Cardiac fibroblast (primary cell): ENCODE results near the gene KAT7.
"Not testable (repeated sequence)": the region's sequence is repeated elsewhere in the genome, so short reads cannot be mapped to it uniquely, and the experiment has no call there.

Experiments
- DNase-seq, 2 donors: peaks; one replicate each; pipeline versions ENCODE4 v3.0.0 to v3.0.0-alpha.2; 2010; ENCODE audit warnings: low read depth in 2 of 2
- H3K4me3 ChIP-seq, 2 donors: replicated peaks in 1 of 2; 1 replicate in 1 of 2; 2 replicates in 1 of 2; pipeline ENCODE4 v1.5.1; 2011; ENCODE audit warnings: low read depth in 2 of 2, low read length in 2 of 2, mild to moderate bottlenecking in 2 of 2, moderate library complexity in 1 of 2
- TF ChIP-seq, protein P1 (sequence below): IDR thresholded peaks from one replicate; pipeline ENCODE4 v1.5.1; 2011; ENCODE audit warnings: low read depth, mild to moderate bottlenecking, low read length, inconsistent platforms

The KAT7 gene

GRCh38 chr17:49755663-49756283 is 32.7 kb upstream of the KAT7 start:
- TF ChIP-seq, protein P1, sequence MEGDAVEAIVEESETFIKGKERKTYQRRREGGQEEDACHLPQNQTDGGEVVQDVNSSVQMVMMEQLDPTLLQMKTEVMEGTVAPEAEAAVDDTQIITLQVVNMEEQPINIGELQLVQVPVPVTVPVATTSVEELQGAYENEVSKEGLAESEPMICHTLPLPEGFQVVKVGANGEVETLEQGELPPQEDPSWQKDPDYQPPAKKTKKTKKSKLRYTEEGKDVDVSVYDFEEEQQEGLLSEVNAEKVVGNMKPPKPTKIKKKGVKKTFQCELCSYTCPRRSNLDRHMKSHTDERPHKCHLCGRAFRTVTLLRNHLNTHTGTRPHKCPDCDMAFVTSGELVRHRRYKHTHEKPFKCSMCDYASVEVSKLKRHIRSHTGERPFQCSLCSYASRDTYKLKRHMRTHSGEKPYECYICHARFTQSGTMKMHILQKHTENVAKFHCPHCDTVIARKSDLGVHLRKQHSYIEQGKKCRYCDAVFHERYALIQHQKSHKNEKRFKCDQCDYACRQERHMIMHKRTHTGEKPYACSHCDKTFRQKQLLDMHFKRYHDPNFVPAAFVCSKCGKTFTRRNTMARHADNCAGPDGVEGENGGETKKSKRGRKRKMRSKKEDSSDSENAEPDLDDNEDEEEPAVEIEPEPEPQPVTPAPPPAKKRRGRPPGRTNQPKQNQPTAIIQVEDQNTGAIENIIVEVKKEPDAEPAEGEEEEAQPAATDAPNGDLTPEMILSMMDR = no peak
- DNase-seq = no peak
- no peak overlapping the region for H3K4me3 ChIP-seq

DNA sequence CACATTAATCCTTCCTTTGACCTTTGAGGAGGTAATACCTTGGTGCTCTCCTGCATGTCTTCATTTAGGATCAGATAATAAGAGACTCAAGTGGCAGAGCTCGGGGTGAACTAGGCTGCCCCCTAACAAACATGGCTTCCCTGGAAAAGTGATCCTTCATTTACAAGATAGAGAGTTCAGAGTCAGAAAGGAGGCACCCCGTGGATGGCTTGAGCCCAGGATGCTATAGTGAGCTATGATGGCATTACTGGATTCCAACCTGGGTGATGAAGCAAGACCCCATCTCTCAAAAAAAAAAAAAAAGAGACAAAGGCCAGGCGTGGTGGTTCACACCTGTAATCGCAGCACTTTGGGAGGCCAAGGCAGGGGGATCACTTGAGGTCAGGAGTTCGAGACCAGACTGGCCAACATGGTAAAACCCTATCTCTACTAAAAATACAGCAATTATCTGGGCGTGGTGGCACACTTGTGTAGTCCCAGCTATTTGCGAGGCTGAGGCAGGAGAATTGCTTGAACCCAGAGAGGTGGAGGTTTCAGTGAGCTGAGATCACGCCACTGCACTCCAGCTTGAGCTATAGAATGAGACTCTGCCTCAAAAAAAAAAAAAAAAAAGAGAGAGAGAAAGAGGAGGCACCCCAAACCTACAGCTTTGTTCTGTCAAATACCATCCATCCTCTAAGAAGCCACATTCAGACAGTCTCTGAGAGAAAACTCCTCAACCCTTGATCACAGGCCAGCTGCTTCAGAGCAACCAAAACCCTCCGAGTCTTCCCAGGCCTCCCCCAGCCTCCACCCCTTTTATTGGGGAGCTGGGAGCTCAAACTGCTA is 31.9 kb upstream of the KAT7 start:
- TF ChIP-seq, protein P1 = no peak
- DNase-seq = no peak
- no peak overlapping the region for H3K4me3 ChIP-seq

GRCh38 chr17:49757151-49757777 is 31.2 kb upstream of the KAT7 start:
- no peak for DNase-seq
- H3K4me3 ChIP-seq = no peak overlapping the region
- TF ChIP-seq, protein P1 = no peak

DNA sequence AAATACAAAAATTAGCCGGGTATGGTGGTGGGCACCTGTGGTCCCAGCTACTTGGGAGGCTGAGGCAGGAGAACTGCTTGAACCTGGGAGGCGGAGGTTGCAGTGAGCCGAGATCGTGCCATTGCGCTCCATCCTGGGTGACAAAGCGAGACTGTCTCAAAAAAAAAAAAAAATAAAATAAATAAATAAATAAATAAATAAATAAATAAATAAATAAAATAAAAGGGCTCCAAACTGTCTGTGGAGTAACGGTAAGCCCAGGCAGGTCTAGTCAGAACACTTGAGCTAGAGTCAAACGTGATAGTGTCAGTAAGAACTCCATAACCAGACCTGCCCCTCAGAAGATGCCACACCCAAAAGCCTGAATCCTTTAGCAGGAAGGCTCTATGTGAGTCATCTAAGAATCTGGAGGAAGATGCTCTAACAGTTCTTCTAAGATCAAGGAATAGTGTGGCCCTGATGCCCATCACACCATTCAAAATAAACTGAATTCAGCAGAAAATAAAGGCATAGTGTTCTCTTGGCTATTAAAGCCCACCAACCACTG is 29.9 kb upstream of the KAT7 start:
- DNase-seq, H3K4me3 ChIP-seq: not testable (repeated sequence)

DNA sequence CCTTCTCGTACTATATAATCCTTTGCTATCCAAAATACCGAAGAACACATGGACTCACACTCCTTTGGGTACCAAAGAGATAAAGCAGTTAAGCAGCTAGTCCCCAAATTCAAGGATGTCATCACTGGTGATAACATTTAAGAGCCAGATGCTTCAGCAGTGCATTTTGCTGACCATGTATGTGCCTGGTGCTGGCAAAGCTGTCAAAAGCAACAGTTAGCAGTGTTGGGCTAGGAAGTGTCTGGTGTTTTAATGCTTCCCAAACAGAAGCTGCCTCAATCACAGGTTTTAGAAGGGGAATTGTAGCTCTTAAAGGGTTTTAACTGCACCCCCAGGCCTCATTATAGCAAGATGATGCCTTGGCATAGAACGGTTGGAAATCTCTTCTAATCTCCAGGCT is 29.3 kb upstream of the KAT7 start:
- DNase-seq = no peak
- TF ChIP-seq, protein P1 = no peak
- no peak overlapping the region for H3K4me3 ChIP-seq

DNA sequence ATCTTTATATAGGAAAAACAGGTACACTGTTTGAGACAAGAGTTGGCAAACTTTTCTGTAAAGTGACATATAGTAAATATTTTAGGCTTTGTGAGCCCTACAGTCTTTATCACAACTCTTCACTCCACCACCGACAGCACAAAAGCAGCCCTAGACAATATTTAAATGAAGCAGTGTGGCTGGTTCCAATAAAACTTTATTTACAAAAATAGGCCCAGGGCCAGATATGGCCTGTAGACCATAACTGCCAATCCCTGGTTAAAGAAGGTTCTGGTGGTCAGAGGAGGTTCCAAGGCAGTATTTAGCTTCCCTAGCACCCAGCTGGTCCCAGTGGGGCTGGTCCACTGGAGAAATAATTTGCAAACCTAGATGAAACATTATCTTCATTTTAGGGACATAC is 28.2 kb upstream of the KAT7 start:
- no peak overlapping the region for H3K4me3 ChIP-seq
- no peak for DNase-seq
- TF ChIP-seq, protein P1 = no peak

DNA sequence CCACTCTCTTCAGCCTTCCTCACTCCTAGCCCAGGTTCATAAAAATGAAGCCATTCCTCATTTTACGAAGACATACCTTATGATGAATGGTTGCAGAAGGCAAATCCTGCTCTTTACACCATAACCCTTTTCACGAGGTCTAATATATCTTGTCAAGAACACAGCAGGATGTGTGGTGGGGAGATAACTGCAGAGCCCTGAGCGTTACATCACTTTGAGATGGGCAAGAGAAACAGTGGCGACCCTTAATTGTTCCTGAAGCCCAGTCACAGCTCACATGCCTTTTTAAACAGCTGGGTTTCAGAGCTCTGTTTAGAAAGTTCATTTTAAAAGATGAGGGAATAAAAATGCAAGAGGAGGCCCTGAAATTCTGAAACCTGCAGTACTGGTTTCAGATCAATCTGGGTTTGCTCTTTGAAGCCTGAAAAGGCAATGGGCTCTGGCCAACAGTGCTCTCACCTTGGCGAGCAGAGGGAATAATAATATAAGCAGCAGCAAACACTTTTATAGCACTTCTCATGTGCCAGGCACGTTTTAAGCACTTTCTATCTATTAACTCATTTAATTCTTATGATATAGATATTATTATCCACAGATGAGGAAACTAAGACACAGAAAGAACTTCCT is 27.4 kb upstream of the KAT7 start:
- TF ChIP-seq, protein P1 = no peak
- DNase-seq = no peak
- no peak overlapping the region for H3K4me3 ChIP-seq
